ENCODE data around the gene SMAD2.
A peak's percentile ranks its signal among the peaks of the same experiment; 100 is the strongest.

Gene SMAD2

GRCh38 chr18:47932603-47933002 is 2.1 kb upstream of the SMAD2 start:
- Histone ChIP-seq H3K9me3 (ENCODE audit: low read length) (no peaks in the 10 kb centered on the region), H4K20me1 (ENCODE audit: insufficient read depth, low read length) (no peaks in the 10 kb centered on the region), H3K36me3 (ENCODE audit: insufficient read depth, low read length) (no peaks in the 10 kb centered on the region), H3K27ac (ENCODE audit: low read depth, low read length, poor library complexity, severe bottlenecking) (no peak overlapping the region), H3F3A (ENCODE audit: insufficient read depth, low read length) (no peaks in the 10 kb centered on the region), H2AFZ (ENCODE audit: low read length) (no peak overlapping the region), H3K27me3 (ENCODE audit: insufficient read depth, low read length) (no peaks in the 10 kb centered on the region), H3K79me2 (ENCODE audit: insufficient read depth, low read length) (peaks cover 25% of the 10 kb centered on the region), H3K9me2 (ENCODE audit: low read depth, low read length) (no peaks in the 10 kb centered on the region), H3K4me1 (ENCODE audit: insufficient read depth, low read length, severe bottlenecking) (peaks cover 26% of the 10 kb centered on the region), H3K4me2 (ENCODE audit: low read length) (no peak overlapping the region), H3K4me3 (ENCODE audit: low read depth, low read length, poor library complexity, severe bottlenecking) (no peak overlapping the region), H3K9ac (ENCODE audit: low read length) (no peak overlapping the region)
- no peak for TF ChIP-seq EZH2 (IDR thresholded peaks at IDR 0.05; ENCODE audit: borderline replicate concordance, low read length)
- TF ChIP-seq, protein P1, sequence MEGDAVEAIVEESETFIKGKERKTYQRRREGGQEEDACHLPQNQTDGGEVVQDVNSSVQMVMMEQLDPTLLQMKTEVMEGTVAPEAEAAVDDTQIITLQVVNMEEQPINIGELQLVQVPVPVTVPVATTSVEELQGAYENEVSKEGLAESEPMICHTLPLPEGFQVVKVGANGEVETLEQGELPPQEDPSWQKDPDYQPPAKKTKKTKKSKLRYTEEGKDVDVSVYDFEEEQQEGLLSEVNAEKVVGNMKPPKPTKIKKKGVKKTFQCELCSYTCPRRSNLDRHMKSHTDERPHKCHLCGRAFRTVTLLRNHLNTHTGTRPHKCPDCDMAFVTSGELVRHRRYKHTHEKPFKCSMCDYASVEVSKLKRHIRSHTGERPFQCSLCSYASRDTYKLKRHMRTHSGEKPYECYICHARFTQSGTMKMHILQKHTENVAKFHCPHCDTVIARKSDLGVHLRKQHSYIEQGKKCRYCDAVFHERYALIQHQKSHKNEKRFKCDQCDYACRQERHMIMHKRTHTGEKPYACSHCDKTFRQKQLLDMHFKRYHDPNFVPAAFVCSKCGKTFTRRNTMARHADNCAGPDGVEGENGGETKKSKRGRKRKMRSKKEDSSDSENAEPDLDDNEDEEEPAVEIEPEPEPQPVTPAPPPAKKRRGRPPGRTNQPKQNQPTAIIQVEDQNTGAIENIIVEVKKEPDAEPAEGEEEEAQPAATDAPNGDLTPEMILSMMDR (IDR thresholded peaks at IDR 0.05; ENCODE audit: low read length), result no peak

GRCh38 chr18:47932190-47932589 is 1.7 kb upstream of the SMAD2 start:
- Histone ChIP-seq H3K9me2 (ENCODE audit: low read depth, low read length) (no peaks in the 10 kb centered on the region), H3K9me3 (ENCODE audit: low read length) (no peaks in the 10 kb centered on the region), H2AFZ (ENCODE audit: low read length) (0 out of 2 replicates have a peak overlapping the region, but pooled peaks have one; percentile 30), H3F3A (ENCODE audit: insufficient read depth, low read length) (no peaks in the 10 kb centered on the region), H3K4me3 (ENCODE audit: low read depth, low read length, poor library complexity, severe bottlenecking) (peak overlapping the region; percentile 65), H3K4me1 (ENCODE audit: insufficient read depth, low read length, severe bottlenecking) (peaks cover 28% of the 10 kb centered on the region), H3K36me3 (ENCODE audit: insufficient read depth, low read length) (no peaks in the 10 kb centered on the region), H3K4me2 (ENCODE audit: low read length) (peak overlapping the region; percentile 65), H3K27ac (ENCODE audit: low read depth, low read length, poor library complexity, severe bottlenecking) (peak overlapping the region; percentile 82), H3K79me2 (ENCODE audit: insufficient read depth, low read length) (peaks cover 29% of the 10 kb centered on the region), H4K20me1 (ENCODE audit: insufficient read depth, low read length) (no peaks in the 10 kb centered on the region), H3K9ac (ENCODE audit: low read length) (peak overlapping the region; percentile 76), H3K27me3 (ENCODE audit: insufficient read depth, low read length) (no peaks in the 10 kb centered on the region)
- TF ChIP-seq, protein P1 (IDR thresholded peaks at IDR 0.05; ENCODE audit: low read length), result no peak
- no peak for TF ChIP-seq EZH2 (IDR thresholded peaks at IDR 0.05; ENCODE audit: borderline replicate concordance, low read length)

GRCh38 chr18:47931718-47932103 is 1.3 kb upstream of the SMAD2 start:
- TF ChIP-seq, protein P1 (IDR thresholded peaks at IDR 0.05; ENCODE audit: low read length), result peak; percentile 65
- TF ChIP-seq EZH2 (IDR thresholded peaks at IDR 0.05; ENCODE audit: borderline replicate concordance, low read length), result no peak
- Histone ChIP-seq H3K4me1 (ENCODE audit: insufficient read depth, low read length, severe bottlenecking) (peaks cover 33% of the 10 kb centered on the region), H3K9me2 (ENCODE audit: low read depth, low read length) (no peaks in the 10 kb centered on the region), H3F3A (ENCODE audit: insufficient read depth, low read length) (no peaks in the 10 kb centered on the region), H3K36me3 (ENCODE audit: insufficient read depth, low read length) (no peaks in the 10 kb centered on the region), H3K4me3 (ENCODE audit: low read depth, low read length, poor library complexity, severe bottlenecking) (peak overlapping the region; percentile 65), H3K9ac (ENCODE audit: low read length) (peak overlapping the region; percentile 76), H3K4me2 (ENCODE audit: low read length) (peak overlapping the region; percentile 65), H3K27ac (ENCODE audit: low read depth, low read length, poor library complexity, severe bottlenecking) (peak overlapping the region; percentile 82), H2AFZ (ENCODE audit: low read length) (0 out of 2 replicates have a peak overlapping the region, but pooled peaks have one; percentile 30), H4K20me1 (ENCODE audit: insufficient read depth, low read length) (no peaks in the 10 kb centered on the region), H3K9me3 (ENCODE audit: low read length) (no peaks in the 10 kb centered on the region), H3K79me2 (ENCODE audit: insufficient read depth, low read length) (peaks cover 34% of the 10 kb centered on the region), H3K27me3 (ENCODE audit: insufficient read depth, low read length) (no peaks in the 10 kb centered on the region)
